ENCODE measurements around the gene ALDH3B2.

GRCh38 chr11:67695606-67696005 is 21.2 kb upstream of the ALDH3B2 start:
- TF ChIP-seq, protein P1, sequence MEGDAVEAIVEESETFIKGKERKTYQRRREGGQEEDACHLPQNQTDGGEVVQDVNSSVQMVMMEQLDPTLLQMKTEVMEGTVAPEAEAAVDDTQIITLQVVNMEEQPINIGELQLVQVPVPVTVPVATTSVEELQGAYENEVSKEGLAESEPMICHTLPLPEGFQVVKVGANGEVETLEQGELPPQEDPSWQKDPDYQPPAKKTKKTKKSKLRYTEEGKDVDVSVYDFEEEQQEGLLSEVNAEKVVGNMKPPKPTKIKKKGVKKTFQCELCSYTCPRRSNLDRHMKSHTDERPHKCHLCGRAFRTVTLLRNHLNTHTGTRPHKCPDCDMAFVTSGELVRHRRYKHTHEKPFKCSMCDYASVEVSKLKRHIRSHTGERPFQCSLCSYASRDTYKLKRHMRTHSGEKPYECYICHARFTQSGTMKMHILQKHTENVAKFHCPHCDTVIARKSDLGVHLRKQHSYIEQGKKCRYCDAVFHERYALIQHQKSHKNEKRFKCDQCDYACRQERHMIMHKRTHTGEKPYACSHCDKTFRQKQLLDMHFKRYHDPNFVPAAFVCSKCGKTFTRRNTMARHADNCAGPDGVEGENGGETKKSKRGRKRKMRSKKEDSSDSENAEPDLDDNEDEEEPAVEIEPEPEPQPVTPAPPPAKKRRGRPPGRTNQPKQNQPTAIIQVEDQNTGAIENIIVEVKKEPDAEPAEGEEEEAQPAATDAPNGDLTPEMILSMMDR (IDR thresholded peaks at IDR 0.05; ENCODE audit: insufficient read depth, low read length, poor library complexity, severe bottlenecking): no peak
- no peak for TF ChIP-seq EZH2phosphoT487 (conservative IDR thresholded peaks at IDR 0.05; ENCODE audit: low read length)
